OCI-M1 (cell line): ENCODE data around the gene U2AF1L4.

Experiments used
- DNase-seq: peaks from one replicate; lab custom pipeline; 2025; lab: John Stamatoyannopoulos, UW

The U2AF1L4 gene

DNA sequence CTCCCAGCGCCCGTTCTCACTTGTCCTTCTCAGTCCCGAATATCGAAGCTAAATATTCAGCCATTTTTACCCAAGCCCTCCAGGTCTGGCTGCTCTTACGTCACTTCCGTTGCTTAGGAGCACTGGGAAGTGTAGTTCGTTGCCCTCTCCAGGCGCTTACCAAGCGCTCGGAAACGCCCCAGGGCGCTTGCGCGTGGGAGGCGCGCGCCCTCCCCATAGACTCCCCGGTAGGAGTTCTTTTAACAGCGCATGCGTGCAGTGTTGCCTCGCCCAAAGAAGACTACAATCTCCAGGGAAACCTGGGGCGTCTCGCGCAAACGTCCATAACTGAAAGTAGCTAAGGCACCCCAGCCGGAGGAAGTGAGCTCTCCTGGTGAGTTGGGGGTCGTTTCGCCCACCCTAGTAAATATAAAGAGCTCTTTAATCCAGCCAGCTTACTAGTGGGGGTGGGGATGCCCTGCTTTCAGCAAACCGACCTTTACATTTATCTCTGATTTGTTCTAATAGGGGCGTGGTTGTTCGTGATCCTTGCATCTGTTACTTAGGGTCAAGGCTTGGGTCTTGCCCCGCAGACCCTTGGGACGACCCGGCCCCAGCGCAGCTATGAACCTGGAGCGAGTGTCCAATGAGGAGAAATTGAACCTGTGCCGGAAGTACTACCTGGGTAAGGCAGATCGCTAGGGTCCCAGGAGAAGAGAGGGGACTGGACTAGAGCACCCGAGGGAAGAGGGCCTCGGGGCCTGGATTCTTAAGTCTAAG lies at the start of gene U2AF1L4, which contains the start of gene PSENEN:
Gene U2AF1L4 (minus strand): TSS at position 91 of the 759 bp plus-strand sequence. CDS start 27 bp downstream, at position 64.
Gene PSENEN (plus strand): TSS at position 324 of the 759 bp plus-strand sequence. CDS start 280 bp downstream, at position 604.
- peak; percentile 100 for DNase-seq

DNA sequence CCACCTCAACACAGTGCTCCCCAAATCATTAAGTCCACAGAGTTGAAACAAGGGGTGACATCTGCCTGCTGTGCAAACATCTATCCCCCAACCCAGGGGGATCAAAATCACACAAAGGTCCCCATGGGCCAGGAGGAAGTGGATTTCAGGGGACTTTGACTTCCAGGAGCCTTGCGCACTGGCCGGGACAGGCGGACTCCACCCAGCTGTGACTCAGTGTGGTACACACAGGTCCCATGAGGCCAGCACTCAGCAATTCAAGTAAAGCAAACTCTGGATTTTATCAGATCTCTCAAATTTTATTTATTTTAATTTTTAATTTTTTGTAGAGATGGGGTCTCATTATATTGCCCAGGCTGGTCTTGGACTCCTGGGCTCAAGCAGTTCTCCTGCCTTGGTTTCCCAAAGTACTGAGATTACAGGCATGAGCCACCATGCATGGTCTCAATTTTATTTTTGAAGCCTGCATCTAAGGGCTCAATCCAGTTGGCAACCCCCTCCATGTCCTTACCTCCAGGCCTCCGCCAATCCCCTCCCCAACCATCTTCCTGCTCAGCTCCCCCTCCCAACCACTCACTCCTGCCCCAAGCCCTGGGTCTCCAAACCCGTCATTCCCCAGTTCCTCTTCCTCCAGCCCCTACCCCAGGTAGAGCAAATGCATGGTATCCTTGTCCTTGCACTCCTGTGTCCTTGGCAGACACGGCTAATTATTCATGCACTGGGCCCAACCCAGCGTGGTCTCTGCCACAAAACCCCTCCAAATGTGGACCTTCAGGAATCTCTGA lies 48.4 kb upstream of the U2AF1L4 start:
- no peak for DNase-seq

- DNase-seq = no peak
These were observed 47.7 kb upstream of the U2AF1L4 start for GRCh38 chr19:35792888-35793287.

DNA sequence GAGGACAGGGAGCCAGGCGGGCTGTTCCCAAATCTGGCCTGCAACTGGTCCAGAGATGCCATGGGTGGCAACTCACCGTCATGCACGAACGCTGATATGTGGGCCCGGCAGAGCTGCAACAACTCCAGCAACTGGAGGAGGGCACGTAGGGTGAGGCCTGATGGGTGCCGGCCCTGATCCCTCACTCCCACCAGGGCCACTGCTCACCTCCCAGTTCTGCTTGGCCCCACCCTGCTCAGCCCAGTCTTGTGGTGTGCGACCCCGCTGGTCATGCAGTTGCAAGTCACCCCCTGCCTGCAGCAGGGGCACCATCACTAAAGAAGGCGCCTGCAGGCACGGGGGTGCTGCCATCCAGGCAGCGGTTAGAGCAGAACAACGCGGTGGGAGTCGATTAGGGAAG lies 47.1 kb upstream of the U2AF1L4 start:
- no peak for DNase-seq

- DNase-seq = no peak
These were observed 46.6 kb upstream of the U2AF1L4 start for GRCh38 chr19:35791814-35792279.

DNA sequence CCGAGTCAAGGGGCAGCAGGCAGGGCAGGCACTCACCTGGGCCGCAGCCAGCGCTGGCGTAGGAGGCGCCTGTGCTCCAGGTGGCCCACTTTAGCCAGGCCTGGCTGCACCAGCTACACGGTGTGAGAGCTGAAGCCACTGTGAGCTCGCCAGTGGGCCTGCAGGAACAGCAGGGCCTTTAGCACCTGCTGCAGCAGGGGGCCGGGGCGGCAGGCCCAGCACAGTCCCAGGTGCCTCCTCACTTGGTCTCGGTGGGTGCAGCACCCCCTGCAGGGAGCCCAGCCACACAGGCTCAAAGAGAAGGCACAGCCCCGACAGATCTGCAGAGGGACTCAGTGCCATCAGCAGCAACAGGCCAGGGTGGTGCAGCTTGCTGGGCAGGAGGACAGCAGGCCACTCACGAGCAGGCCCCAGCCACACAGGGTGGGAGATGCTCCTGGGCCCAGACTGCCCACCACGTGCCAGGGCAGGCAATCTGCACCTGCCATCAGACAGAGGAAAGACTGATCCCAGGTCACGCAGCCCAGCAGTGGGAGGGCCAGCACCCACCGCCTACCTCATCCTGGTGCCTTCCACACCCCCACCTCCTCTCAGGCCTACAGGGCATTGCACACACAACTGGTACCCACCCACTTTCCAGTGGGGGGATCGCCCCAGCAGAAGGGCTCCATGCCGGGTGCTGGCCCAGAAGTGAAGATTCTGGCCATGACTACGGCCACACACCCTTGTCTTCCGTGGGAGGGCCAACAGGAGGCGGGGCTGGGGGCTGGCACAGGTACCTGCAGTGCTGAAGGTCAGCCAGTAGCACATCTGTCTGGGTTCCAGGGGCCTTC lies 46.0 kb upstream of the U2AF1L4 start:
- no peak for DNase-seq

DNA sequence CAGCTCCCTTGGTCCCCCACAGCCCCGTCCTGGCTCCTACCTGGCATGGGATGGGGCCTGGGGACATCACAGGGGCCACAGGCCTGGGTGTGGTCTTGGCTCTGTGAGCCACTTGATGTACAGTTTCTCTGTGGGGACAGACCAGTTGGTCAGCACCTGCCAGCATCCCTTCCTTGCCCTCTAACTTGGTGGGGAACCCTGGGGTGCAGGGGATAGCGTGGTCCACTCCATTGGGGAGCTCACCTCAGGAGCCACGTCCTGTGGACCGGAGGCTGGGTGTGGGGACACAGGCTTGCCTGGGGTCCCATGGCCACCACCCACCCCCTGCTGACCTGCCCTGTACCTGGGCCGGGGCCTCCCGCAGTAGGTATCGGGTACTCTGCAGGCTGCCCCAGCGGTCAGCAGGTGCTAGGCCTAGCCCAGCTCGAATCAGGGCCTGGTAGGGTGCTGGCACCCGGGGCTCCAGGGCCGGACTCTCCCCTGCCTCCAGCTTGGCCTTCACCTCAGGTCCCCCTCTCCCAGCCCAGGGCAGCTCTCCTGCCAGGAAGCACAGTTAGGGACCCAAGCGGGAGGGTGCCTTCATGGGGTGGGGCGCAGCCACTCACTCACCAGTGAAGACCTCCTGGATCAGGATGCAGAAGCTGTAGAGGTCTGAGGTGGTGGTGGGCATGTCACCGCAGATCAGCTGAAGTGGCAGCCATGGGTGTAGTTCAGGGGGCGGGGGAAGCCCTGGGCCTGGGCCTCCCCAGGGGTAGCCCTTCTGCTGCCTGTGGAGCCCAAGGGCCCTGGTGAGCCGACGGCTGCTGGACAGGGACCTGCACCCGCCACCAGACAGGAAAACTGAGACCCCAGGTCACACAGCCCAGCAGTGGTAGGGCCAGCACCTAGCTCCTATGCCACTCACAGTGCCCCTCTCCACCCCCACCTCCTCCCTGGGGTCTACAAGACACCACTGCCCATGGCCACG lies 45.0 kb upstream of the U2AF1L4 start:
- DNase-seq = no peak

DNA sequence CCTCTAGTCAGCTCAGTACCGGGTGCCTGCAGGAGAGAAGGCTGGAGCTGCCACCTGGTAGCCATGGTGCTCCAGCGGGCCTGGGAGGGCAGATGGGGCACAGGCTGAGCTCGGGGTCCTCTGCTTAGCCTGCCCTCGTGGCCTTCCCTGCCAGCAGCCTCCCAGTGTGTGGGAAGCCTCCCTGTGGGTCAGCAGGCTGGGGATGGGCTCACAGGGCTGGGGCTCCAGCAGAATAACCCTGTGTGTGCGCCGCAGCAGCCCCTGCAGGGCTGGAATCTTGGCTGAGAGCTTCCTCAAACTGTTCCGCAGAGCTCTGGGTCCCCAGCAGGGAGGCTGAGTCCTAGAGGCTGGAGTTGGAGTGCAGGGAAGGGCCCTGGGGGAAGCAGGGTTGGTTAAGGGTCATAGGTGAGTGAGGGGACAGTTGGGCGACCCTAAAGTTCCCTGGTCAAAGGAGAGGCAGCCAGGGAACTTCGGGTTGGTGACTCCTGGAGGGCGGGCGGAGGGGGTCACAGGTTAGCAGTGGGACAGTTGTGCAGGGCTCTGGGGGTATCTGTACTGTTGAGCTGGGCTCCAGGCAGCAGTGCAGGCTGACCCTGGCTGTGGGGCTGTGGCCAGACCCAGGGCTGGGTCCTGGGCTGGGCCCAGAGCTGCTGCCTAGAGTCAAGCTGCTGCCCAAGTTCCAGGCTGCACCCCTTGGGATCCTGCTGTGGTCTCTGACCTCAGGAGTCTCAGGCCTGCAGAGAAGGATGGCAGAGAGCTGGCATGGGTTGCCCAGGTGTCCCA lies 44.2 kb upstream of the U2AF1L4 start:
- DNase-seq = no peak

DNA sequence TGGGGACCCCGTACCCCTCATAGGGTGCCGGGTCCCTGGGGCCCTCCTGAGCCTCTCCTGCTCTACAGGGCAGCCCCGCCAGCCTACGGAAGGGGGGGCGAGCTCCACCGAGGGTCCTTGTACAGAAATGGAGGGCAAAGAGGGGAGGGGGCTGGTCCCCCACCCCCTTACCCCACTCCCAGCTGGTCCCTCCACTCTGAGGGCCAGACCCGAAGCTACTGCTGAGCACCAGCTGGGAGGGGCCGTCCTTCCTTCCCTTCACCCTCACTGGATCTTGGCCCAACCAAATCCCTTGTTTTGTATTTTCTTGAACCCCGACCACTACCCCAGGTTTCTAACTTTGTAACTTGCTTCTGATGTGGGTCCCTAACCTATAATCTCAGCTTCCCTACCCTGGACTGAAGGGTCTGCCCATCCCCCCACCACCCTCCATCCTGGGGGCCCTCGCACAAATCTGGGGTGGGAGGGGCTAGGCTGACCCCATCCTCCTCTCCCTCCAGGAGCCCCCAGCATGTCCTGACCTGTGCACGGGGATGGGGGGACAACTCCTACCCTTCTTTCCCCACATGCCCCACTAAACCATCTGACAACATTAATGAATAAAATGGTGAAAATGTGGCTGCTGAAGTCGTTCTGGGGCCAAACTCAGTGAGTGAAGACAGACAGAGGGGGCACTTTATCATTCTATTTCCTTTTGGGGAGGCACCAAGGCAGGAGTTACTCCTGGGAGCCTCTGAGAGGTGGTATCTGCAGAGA lies 43.2 kb upstream of the U2AF1L4 start:
- no peak for DNase-seq

DNA sequence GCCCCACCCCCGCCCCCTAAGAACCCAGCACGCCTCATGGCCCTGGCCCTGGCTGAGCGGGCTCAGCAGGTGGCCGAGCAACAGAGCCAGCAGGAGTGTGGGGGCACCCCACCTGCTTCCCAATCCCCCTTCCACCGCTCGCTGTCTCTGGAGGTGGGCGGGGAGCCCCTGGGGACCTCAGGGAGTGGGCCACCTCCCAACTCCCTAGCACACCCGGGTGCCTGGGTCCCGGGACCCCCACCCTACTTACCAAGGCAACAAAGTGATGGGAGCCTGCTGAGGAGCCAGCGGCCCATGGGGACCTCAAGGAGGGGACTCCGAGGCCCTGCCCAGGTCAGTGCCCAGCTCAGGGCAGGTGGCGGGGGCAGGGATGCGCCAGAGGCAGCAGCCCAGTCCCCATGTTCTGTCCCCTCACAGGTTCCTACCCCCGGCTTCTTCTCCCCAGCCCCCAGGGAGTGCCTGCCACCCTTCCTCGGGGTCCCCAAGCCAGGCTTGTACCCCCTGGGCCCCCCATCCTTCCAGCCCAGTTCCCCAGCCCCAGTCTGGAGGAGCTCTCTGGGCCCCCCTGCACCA lies 42.1 kb upstream of the U2AF1L4 start:
- DNase-seq = no peak

- no peak for DNase-seq
These were observed 41.3 kb upstream of the U2AF1L4 start for GRCh38 chr19:35786299-35787160.

GRCh38 chr19:35785339-35785627 lies 40.1 kb upstream of the U2AF1L4 start:
- no peak for DNase-seq

DNA sequence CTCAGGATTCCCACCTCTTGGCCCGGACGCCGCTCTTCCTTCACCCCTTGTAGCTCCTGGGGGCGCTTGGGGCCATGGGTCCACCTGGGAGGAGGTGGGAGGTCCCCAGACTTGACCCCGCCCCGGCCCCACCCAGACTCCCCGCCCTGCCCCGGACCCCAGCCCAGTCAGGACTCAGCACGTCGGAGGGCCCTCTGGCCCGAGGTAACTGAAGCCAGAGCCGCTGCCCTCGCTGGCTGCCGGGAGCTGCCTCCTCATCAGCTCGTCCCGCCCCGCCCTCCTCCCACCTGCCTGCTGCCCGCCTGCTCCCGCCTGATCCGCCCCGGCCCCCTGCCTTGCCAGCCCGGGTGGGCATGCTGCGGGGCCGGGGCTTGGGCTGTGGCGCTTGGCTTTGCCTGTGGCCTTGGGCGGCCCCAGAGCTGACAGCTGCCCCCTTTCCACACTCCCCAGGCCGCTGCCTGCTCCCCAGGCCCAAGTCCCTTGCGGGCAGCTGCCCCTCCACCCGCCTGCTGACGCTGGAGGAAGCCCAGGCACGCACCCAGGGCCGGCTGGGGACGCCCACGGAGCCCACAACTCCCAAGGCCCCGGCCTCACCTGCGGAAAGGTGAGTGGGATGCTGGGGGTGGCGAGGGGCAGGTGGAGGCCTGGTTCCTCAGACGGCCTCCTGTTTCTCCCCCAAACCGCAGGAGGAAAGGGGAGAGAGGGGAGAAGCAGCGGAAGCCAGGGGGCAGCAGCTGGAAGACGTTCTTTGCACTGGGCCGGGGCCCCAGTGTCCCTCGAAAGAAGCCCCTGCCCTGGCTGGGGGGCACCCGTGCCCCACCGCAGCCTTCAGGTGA lies 39.5 kb upstream of the U2AF1L4 start:
- no peak for DNase-seq

- DNase-seq = no peak
These were observed 38.5 kb upstream of the U2AF1L4 start for GRCh38 chr19:35783469-35784434.

GRCh38 chr19:35782589-35782988 lies 37.4 kb upstream of the U2AF1L4 start:
- DNase-seq = no peak

DNA sequence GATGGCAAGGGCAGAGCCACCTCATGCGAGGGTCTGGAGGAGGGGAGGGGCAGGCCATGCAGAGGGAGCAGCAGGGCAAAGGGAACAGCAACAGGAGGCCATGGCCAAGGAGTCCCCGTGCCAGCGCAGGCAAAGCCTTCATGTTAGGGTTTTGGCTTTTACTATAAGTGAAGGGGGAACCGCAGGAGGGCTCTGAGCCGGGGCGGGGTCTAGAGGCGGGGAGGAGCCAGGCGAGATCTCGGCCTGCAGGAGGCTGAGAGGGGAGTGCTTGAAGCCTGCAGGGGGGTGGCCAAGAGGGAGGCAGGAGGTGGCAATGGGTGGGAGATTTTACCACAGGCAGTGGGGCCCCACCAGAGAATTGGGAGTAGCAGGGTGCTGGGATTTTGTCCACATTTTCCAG lies 36.4 kb upstream of the U2AF1L4 start:
- DNase-seq = no peak
